ENCODE data around the gene KSR2.

Gene KSR2

DNA sequence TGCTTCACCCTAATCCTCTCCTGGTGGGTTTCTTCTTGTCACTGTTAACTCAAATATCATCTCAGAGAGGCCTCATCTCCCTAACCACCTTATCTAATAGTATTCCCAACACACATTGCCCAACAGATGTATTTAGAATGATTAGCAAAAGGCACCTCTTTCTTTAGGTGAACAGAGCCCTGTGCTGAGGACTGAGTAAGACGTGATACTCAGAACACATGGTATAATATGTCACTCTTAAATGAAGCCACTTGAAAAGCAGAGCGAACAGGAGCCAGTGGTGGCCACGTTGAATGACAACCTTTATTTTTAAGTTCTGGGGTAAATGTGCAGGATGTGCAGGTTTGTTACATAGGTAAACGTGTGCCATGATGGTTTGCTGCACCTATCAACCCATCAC is 1.5 kb upstream of the KSR2 start:
- DNase-seq (ENCODE audit: extremely low spot score, insufficient read length, low read depth) = no peak
- FAIRE-seq = no peak

DNA sequence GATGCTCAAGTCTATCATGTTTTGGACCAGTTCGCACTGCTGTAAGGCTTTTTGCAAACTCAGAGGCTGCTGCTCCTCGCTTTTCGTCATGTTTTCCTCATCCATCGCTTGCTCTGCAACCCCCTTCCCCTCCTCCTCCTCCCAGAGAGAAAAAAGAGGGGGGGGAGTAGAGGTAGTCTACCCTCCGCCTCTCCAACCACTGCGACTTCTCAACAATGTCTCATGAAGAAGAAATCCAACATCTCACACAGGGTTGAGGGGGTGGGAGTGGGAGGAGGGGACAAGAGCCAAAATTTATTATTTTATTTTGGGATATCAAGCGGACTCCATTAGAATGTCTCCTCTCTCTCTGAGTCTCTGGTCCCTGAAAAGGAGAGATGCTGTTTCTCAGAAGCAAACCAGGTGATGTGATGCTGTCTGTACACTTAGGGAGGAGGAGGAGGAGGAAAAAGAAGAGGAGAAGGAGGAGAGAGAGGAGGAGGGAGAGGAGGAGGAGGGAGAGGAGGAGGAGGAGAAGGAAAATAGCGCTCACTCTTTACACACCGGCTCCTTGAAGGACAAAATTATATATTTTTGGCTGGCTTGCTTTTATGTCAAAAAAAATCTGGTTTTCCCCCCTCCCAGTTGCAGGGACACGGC is 520 bp downstream of the KSR2 start:
- no peak for FAIRE-seq

DNA sequence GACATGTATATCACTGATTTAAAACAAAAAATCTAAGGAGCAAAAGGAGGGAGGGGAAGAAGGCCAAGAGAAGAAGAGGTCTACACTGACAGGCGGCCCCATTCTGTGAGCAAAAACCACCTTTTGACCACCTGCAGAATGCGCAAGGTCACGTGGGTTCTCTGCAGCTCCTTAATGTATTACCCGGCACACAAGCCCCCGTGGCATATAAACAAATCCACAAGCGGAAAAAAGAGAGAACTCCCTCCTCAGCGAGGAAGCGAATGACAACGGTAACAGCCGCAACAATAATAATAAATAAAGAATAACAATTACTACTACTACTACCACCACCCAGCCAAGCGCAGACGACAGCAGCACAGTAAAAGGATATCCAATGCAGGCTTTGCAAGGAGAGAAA is 1.3 kb downstream of the KSR2 start:
- DNase-seq (ENCODE audit: extremely low spot score, insufficient read length, low read depth) = no peak
- no peak for FAIRE-seq

More for the DNA sequence above, 520 bp downstream of the KSR2 start:
- DNase-seq (ENCODE audit: extremely low spot score, insufficient read length, low read depth) = no peak

DNA sequence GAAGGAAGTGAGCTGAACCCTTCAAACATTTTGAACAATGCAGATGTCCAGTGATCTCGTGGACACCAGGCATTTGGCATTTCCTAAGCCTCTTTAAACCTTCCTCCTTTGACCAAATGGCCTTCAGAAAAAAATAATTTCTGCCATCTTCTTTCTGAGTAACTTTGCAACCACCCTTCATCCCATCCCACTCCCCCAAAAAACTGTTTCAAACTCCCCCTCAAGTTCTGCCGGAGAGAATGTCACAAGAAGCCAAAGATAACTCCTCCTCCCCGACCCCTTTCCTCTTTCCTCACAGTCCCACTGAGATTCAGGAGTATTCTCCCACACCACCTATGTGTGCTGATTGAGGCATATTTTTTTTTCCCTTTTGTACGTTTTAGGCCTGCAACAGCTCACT is 1.7 kb downstream of the KSR2 start:
- DNase-seq (ENCODE audit: extremely low spot score, insufficient read length, low read depth) = no peak
- no peak for FAIRE-seq

DNA sequence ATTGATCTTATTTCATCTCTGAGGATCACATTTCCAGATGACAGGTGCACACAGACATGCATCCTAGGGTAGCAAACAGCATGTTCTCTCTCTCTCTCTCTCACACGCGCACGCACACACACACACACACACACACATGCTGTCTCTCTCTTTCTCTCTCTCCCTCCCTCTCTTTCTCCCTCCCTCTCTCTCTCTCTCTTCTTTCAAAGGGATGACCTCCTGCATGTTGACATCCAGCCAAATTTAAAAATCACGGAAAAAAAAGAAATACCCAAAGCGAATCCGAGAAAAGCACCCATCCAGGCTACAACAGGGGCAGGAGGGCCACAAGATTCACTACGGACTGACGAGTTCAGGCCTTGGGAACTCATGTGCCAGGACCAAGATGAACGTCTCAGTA is 2.3 kb downstream of the KSR2 start:
- FAIRE-seq (no peak), DNase-seq (ENCODE audit: extremely low spot score, insufficient read length, low read depth) (no peak)

DNA sequence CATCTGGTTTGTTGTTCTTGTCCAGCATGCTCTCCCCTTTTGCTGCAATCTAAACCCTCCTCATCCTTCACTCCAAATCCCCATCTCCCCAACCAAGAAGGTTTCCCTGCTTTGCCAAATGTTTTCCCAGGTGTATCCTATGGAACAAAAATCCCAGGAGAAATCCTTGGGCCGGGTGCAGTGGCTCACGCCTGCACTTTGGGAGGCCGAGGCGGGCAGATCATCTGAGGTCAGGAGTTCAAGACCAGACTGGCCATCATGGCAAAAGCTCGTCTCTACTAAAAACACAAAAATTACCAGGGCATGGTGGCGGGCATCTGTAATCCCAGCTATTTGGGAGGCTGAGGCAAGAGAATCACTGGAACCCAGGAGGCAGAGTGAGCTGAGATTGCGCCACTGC is 5.0 kb downstream of the KSR2 start:
- FAIRE-seq (no peak), DNase-seq (ENCODE audit: extremely low spot score, insufficient read length, low read depth) (no peak)

DNA sequence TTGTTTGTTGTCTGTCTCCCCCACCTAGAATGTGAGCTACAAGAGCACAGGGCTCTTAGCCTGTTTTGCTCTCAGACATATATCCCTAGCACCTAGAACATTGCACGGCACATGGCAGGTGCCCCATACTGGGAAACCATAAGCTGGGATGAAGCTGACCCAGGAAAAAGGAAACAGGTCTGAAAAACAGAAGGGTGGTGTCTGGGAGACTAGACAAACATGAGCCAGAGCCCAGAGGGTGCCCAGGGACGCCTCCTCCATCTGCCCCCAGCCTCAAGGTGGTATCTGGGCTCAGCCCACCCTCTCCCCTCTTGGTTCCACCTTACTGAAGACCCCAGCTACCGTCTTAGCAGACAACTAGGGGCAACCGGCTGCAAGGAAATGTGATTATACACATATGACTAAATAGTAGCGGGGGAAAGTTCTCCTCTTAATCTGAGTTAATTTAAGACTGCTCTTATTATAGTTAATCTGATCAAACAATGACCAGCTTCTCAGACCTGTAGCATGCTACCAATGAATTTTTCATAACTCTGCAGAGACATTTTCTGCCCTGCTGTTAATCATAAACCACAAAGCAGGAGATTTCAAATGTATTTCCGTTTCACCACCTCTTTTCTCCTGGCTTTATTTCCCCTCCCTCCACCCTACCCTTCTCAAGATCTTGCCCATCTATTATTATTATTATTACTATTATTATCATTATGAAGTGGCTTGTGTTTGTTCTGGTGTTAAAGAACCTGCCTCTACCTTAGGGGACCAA is 31.9 kb downstream of the KSR2 start:
- DNase-seq (ENCODE audit: extremely low spot score, insufficient read length, low read depth) = no peak
- no peak for FAIRE-seq

DNA sequence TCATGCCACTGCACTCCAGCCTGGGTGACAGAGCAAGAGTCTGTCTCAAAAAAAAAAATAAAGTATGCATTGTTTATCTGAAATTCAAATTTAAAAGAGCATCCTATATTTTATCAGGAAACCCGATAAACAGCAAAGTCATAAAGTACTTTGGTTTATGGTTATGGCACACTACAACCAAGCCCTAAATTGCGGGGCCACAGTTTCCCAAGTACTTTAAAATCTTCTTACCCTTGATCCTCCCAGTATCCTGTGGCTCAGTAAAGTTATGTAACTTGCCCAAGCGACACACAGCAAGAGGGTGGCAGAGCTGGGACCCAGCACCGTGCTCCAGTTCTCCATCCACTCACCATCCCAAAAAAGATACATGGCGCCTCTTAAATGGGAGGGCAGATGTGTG is 35.2 kb downstream of the KSR2 start:
- no peak for DNase-seq (ENCODE audit: extremely low spot score, insufficient read length, low read depth)
- FAIRE-seq = no peak

DNA sequence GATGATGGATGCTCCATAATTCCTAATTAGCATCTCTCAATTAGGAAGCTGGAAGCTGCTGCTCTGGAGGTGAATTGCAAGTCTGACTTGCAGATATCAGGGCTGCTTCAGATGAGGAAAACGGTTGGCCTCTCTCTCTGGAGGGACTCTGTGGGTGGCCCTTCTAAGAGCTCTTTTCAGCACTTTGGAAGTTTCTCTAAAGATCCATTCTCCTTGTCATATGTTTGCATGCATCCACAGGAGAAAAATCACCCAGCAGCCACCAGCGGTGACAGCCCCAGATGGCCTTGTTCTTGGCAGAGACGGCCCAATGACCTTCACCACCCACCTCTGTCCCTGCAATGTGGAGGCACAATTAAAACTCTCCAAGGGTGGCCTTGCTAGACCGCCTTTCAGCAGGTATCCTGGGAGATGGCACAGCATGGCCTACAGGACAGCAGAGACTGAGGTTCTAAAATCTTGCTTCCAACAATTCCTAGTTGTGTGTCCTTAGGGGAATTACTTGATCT is 42.3 kb downstream of the KSR2 start:
- DNase-seq (ENCODE audit: extremely low spot score, insufficient read length, low read depth) = no peak
- no peak for FAIRE-seq

DNA sequence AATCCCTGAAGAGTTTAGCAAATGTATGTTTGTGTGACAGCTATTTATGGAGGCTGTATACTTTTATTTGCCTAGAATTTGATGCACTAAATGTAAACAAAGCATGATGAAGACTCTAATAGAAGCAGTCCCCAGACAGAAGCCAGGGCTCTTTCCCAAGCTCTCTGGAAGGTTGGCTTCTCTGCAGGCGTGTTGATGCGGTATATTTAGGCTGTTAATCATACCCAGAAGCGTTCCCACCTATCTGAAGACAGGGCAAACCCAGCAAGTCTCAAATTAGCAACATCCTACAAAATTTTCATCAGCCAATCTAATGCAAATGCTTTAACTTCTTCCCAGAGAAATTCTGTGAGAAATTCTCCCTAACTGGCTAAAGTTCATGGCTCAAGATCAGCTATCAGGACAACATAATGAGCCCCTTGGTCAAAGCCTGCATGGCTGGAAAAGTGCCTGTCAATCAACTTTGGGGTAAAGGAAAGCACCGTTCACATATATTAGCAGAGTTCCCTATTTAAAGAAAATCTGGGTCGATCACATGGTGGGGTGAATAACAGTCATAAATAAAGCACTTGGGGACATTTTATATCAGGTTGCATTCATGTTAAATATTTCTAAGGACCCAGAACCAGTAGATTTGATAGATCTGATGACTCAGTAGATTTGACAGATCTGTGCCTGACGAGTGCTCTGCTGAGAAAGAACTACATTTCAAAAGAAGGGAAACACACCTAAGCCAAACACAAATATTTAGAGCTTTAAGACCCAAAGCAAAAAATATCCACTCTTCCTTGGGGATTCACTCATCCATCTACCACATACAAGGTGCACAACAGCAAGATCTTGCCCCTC is 46.6 kb downstream of the KSR2 start:
- FAIRE-seq (no peak), DNase-seq (ENCODE audit: extremely low spot score, insufficient read length, low read depth) (no peak)

DNA sequence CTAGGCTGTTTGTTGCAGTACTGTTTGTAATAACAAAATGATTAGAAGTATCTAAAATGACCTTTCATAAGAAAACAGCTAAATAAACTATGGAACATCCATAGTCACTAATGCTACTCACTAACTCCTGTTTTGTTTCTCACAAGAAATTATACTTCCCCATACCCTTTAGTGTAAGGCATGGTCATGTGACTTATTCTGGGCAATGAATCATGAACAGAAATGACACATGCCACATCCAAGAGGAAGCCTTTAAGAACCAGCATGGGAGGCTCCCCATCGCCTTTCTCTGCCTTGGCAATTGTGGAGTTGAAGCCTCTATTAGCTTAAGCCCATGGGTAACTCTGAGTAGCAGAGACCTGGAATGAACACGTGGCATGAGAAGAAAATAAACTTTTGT is 49.3 kb downstream of the KSR2 start:
- FAIRE-seq = no peak
- no peak for DNase-seq (ENCODE audit: extremely low spot score, insufficient read length, low read depth)

DNA sequence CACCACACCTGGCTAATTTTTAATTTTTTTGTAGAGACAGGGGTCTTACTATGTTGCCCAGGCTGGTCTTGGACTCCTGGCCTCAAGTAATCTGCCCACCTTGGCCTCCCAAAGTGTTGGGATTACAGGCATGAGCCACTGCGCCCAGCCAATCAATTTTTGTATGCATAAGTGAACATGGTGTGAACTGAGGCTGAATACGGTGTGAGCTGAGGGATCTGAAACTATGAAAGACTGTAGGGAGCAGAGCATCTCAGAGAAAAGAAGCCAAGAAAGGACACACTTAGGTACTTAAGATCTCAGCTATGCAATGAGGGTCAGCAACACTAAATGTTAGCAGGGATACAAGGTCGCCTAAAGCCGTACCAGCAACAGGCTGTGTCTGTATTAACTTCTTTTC is 54.1 kb downstream of the KSR2 start:
- no peak for DNase-seq (ENCODE audit: extremely low spot score, insufficient read length, low read depth)
- FAIRE-seq = no peak

DNA sequence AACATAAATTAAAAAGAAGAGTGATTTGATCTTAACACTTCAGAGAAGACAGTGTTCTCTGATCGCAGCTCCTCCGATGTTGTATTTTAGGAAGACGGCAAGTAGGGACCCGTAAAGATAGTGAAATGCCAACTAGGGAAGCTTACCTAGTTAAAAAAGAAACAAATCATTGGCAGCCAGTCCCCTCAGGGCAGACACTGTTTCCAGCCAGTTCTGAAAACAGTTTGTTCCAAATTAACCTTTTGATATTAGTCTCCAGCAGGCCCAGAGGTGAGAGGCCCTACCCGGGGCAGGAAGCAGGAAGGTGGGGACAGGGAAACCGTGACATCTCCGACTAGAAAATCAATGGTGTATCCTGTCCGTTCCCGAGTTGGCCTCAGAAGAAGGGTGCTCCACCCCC is 56.0 kb downstream of the KSR2 start:
- no peak for FAIRE-seq
- no peak for DNase-seq (ENCODE audit: extremely low spot score, insufficient read length, low read depth)

DNA sequence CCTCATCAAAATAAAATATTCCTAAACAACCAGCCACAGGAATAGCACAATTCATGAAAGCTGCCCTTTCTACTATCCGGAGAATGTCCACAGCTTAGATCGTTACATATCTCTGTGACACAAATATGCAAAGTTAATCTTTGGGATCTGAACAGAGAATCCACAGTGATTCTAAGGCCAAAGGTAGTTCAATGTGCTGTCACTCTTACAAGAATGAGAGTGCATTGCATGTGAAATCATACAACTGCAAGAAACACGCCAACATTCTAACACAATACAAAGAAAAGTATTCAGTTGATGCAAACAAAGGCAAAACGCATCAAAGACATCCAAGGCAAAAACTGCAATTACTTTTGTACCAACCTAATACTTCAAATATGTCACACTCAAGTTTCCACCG is 60.4 kb downstream of the KSR2 start:
- DNase-seq (ENCODE audit: extremely low spot score, insufficient read length, low read depth) = no peak
- FAIRE-seq = no peak

DNA sequence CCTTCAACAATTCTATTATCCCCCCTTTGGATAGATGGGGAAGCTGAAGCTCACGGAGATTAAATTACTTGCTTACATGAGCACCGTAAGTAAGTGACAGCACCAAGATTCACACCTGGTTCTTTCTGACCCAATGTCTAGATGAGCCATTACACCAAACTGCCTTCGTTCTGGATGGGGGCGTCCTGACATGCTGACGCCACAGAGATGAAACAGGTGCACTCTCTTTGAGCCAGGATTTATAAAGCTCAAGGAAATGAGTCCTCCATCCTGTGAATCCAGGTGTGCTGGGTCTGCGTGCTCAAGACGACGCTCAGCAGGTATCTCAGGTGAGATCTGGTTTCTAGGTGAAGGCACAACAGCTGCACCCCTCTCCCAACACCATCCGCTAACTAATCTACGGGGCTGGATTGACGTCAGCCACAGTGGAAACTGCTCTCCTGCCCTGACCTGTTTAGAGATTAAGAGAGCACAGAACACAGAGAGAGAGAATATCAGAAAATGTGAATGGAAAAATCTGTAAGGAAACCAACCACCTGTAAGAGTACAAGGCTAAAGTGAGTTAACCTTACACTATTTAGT is 61.6 kb downstream of the KSR2 start:
- FAIRE-seq = no peak
- no peak for DNase-seq (ENCODE audit: extremely low spot score, insufficient read length, low read depth)

DNA sequence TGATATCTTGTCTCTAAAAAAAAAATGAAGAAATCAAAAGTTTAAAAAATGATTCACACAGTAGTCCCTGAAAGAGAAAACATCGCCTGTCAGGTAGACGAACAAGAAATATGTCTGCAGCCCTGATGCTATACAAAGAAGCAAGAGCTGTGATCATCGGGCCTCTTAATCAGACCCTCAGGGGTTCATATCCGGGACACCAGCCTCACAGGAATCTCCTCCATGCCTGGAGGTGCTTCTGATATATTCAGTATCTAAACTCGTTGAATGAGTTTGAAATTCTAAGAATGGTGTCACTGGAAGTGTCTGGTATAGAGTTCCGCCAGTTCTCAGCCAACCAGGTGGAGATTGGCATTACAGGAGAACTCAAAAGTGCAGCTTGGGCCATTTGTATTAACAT is 64.7 kb downstream of the KSR2 start:
- FAIRE-seq (no peak), DNase-seq (ENCODE audit: extremely low spot score, insufficient read length, low read depth) (no peak)

DNA sequence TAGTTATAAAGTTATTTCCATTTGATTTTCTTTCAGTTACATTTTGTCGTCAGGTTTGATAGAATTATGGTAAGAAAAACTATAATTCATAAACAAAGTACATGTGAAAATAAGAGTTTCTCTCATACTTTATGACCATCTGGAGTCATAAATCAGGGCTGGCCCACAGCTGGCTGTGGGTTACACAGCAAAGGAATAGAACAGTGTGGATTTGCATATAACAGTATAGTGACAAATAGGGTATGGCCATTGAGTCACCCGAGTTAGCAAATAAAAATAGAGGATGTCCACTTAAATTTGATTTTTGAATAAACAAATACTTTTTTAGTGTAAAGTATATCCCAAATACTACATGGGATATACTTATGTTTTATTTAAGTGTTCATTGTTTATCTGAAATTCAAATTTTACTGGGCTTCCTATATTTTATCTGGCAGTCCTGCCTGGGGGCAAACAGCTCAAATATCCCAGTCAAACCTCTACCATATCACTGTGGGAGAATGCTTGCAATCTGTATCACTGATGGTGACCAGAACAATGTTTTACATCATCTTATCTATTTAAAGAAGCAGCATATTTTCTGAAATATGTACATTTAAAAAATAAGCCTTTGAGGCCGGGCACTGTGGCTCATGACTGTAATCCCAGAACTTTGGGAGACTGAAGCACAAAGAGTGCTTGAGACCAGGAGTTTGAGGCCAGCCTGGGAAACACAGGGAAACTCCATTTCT is 65.5 kb downstream of the KSR2 start:
- FAIRE-seq (no peak), DNase-seq (ENCODE audit: extremely low spot score, insufficient read length, low read depth) (no peak)

DNA sequence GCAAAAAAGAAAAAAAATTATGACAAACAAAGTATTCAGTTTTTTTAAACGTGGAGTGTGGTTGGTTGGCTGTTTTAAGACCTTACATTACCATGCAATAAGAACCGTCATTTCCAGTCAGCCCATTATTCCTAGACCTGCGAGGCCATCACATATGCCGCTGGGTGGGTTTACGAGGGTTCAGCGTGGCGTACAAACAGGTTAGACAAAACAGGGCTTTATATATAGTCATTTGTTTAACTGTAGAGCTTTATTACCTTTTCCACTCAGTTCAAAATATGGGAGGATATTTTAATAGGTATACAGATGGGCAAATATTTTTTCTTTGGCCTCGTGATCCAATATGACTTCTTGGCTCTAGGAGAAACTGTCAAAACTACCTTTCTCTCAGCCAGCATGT is 67.2 kb downstream of the KSR2 start:
- FAIRE-seq = no peak
- DNase-seq (ENCODE audit: extremely low spot score, insufficient read length, low read depth) = no peak

DNA sequence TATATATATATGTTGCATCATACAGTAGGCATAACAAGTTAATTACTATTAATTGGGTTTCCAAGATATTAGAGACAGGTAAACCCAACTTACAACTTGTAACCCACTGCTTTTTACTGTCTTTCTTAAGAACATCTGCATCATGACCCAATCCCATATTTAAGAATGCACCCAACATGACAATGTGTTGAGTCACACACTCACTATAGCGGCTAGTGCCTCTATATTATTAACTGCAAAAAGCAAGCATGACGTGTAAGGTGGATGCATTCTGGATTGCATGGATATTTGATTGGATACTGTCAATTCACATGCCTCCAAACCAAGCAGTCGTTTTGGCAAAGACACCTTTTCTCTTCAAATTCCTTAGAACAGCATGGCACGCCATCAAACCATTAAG is 68.2 kb downstream of the KSR2 start:
- DNase-seq (ENCODE audit: extremely low spot score, insufficient read length, low read depth) (no peak), FAIRE-seq (no peak)

Data from GM18507 (cell line).